Colonic mucosa (tissue), 4 donors: ENCODE results near the gene GPX4. TPM values are rescaled to one million over a fixed set of nuclear protein-coding genes. Genes with fewer than 3 reads are reported as not detected.

ENCODE experiments used
- DNase-seq: peaks from one replicate; pipeline ENCODE4 v3.0.0-alpha.2; 2020
- H3K27ac ChIP-seq: fragments of 200-600 bp; one replicate; pipeline ENCODE4 v1.8.0; 2021
- H3K27me3 ChIP-seq: fragments of 200-600 bp; one replicate; pipeline ENCODE4 v1.8.0; 2021
- H3K36me3 ChIP-seq: fragments of 200-600 bp; one replicate; pipeline ENCODE4 v1.8.0; 2021
- H3K4me1 ChIP-seq: fragments of 200-600 bp; one replicate; pipeline ENCODE4 v1.8.0; 2021; ENCODE audit warnings: mild to moderate bottlenecking
- H3K4me3 ChIP-seq: fragments of 200-600 bp; one replicate; pipeline ENCODE4 v1.8.0; 2021
- H3K9ac ChIP-seq, 2 donors: one replicate each; pipeline ENCODE4 v1.7.0; 2013; ENCODE audit warnings: control low read depth in 2 of 2, low read depth in 2 of 2, low read length in 2 of 2
- H3K9me3 ChIP-seq: fragments of 200-600 bp; one replicate; pipeline ENCODE4 v1.8.0; 2021
- intact Hi-C: fragments of 100-400 bp; cut with DNase I; formaldehyde crosslinking; loops from one replicate; pipeline ENCODE4 v1.14.1; 2022
- total RNA-seq, 2 donors: library from RNA; stranded (reverse); fragmentation: NEBNext Ultra II Directional in 1 of 2; extraction: Animal tissue kit (Norgen Biotek cat#: 25700) in 1 of 2; gene quantifications; one replicate each; pipeline ENCODE4 v1.2.1, GENCODE V29; 2021
- TF ChIP-seq, protein P1 (sequence below): fragments of 200-600 bp; IDR thresholded peaks from one replicate; pipeline ENCODE4 v1.8.0; 2022; ENCODE audit warnings: antibody characterized with exemption, mild to moderate bottlenecking
- donor health status: healthy.
- donor health status: DM: no; HTN: no; CAD: no.
- donor health status: DM: no; HTN: no; CAD: no.

The GPX4 gene
- total RNA-seq, 2 donors from 2014 or later, result 187 to 189 TPM

DNA sequence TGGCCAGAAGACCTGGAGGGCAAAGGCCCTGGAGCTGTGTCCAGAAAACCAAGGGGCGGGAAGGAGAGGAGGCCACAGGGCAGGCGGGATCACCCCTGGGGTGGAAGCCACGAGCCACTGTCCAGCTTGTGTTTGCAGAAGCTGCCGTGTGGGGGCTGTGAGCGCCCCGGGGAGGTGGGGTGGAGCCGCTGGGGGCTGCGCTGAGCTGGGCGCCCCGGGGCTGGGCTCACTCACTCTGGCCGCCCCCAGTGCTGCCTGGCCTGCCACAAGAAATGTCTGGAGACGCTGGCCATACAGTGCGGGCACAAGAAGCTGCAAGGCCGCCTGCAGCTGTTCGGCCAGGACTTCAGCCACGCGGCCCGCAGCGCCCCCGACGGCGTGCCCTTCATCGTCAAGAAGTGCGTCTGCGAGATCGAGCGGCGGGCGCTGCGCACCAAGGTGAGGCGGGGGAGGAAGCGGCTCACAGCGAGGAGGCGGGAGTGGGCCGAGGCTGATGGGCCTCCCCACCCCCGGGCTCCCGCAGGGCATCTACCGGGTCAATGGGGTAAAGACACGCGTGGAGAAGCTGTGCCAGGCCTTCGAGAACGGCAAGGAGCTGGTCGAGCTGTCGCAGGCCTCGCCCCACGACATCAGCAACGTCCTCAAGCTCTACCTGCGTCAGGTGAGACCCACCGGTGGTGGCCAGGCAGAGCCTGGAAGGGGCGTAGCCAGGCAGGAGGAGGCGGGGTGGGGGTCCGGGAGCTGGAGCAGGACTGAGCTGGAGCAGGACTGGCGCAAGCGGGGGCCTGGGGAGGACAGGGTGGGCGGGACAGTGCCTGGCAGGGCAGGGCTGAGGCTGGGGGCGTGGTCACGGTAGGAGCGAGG is 22.3 kb upstream of the GPX4 start:
- Histone ChIP-seq H3K9ac (no peak overlapping the region), H3K27ac (no peak overlapping the region), H3K27me3 (no peaks in the 10 kb centered on the region), H3K36me3 (no peaks in the 10 kb centered on the region), H3K4me1 (peaks cover 4% of the 10 kb centered on the region), H3K4me3 (peak overlapping the region; percentile 11), H3K9me3 (no peaks in the 10 kb centered on the region)
- no peak for DNase-seq
- intact Hi-C loops, result no loop called here
- TF ChIP-seq, protein P1, sequence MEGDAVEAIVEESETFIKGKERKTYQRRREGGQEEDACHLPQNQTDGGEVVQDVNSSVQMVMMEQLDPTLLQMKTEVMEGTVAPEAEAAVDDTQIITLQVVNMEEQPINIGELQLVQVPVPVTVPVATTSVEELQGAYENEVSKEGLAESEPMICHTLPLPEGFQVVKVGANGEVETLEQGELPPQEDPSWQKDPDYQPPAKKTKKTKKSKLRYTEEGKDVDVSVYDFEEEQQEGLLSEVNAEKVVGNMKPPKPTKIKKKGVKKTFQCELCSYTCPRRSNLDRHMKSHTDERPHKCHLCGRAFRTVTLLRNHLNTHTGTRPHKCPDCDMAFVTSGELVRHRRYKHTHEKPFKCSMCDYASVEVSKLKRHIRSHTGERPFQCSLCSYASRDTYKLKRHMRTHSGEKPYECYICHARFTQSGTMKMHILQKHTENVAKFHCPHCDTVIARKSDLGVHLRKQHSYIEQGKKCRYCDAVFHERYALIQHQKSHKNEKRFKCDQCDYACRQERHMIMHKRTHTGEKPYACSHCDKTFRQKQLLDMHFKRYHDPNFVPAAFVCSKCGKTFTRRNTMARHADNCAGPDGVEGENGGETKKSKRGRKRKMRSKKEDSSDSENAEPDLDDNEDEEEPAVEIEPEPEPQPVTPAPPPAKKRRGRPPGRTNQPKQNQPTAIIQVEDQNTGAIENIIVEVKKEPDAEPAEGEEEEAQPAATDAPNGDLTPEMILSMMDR, result no peak

DNA sequence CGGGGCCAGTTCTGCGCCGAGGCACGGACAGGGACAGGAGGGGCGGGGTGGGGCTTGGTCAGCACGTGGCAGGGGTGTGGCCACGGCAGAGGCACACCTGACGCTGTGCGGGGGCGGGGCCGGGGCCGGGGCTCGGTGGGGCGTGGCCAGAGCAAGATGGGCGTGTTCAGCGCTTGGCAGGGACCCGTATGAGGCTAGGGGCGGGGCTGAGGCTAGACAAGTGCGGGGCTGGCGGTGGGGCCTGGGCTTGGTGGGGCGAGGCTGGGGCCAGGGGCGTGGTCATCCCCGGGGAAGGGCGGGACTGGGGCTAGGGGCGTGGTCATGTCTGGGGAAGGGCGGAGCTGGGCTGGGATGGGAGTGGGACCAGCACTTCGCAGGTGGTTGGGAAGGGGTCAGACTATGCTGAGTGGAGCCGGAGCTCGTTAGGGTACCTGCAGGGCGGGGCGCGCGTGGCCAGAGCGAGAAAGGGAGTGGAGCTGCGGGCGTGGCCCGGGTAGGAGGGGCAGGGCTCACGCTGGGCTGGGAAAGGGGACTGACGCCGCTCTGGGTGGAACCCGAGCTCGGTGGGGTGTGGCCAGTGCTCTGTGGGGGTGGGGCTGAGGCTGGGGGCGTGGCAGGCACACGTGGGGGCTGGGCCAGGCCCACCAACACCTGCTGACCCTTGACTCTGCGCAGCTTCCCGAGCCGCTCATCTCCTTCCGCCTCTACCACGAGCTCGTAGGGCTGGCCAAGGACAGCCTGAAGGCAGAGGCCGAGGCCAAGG is 21.4 kb upstream of the GPX4 start:
- peak overlapping the region; percentile 59 for H3K27ac ChIP-seq
- H3K9ac ChIP-seq, result peak overlapping the region; percentile 68 to 78
- TF ChIP-seq, protein P1, result no peak

GRCh38 chr19:1082928-1083816 is 20.6 kb upstream of the GPX4 start:
- Histone ChIP-seq H3K9me3 (no peaks in the 10 kb centered on the region), H3K27me3 (no peaks in the 10 kb centered on the region), H3K4me1 (peaks cover 4% of the 10 kb centered on the region), H3K4me3 (peak overlapping the region; percentile 42), H3K36me3 (no peaks in the 10 kb centered on the region), H3K27ac (peak overlapping the region; percentile 59), H3K9ac (peak overlapping the region; percentile 68 to 78)
- TF ChIP-seq, protein P1, result no peak
- intact Hi-C loops, result no loop called here
- DNase-seq, result no peak

More for the DNA sequence above, 21.4 kb upstream of the GPX4 start:
- no peaks in the 10 kb centered on the region for H3K9me3 ChIP-seq
- peak overlapping the region; percentile 42 for H3K4me3 ChIP-seq
- peaks cover 4% of the 10 kb centered on the region for H3K4me1 ChIP-seq
- DNase-seq, result peak; percentile 96
- H3K36me3 ChIP-seq, result no peaks in the 10 kb centered on the region
- intact Hi-C loops, result no loop called here
- no peaks in the 10 kb centered on the region for H3K27me3 ChIP-seq

GRCh38 chr19:1084024-1084868 is 19.5 kb upstream of the GPX4 start:
- no peaks in the 10 kb centered on the region for H3K36me3 ChIP-seq
- no peak for DNase-seq
- no peaks in the 10 kb centered on the region for H3K9me3 ChIP-seq
- H3K9ac ChIP-seq, result no peak overlapping the region
- intact Hi-C loops, result no loop called here
- H3K4me3 ChIP-seq, result no peak overlapping the region
- H3K27me3 ChIP-seq, result no peaks in the 10 kb centered on the region
- no peak overlapping the region for H3K27ac ChIP-seq
- TF ChIP-seq, protein P1, result no peak
- peaks cover 4% of the 10 kb centered on the region for H3K4me1 ChIP-seq
